ENCODE measurements around the gene POMT1. TPM values are rescaled to one million over a fixed set of nuclear protein-coding genes. Genes with fewer than 3 reads are reported as not detected.

POMT1 gene
- total and polyA plus RNA-seq, 2 donors (not counting 3 experiments of a cell fraction or from before 2014, with no cell fraction given), result 44.7 to 53.9 TPM

DNA sequence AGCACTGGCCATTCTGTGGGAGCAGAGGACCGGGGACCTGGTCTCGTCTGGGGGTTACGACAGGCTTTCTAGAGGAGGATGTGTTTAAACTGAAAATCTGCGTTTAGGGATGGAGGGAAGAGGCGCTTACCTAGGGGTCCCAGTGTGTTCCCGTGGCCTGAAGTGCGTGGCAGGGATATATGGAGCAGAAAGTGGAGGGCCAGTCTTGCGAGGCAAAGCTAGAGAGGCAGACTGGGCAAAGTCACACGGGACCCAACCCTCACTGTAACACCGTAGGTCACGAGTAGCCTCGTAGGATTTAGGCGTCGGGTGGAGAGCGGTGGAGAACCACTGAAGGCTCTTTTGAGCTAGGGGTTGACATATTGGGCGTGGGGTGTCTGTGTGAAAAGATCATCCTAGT lies 32.8 kb upstream of the POMT1 start:
- Histone ChIP-seq H3K9ac (replicated peaks; ENCODE audit: extremely low read depth, insufficient read depth, low read length) (no peak overlapping the region), H3K79me2 (ENCODE audit: control insufficient read depth, insufficient read depth, low read length) (peaks cover 62% of the 10 kb centered on the region), H2AFZ (ENCODE audit: low read depth, low read length) (no peak overlapping the region), H3K27me3 (ENCODE audit: control insufficient read depth in 2 of 2, insufficient read depth in 2 of 2, low read length in 2 of 2) (no peaks in the 10 kb centered on the region), H3K9me1 (replicated peaks; ENCODE audit: control insufficient read depth, extremely low read depth, insufficient read depth, low read length) (no peaks in the 10 kb centered on the region), H3K27ac (ENCODE audit: insufficient read depth, low read depth, low read length) (no peak overlapping the region), H3K4me3 (replicated peaks in 1 of 3; ENCODE audit: insufficient read depth in 1 of 3, low read depth in 1 of 3, low read length in 3 of 3) (no peak overlapping the region), H3K4me2 (ENCODE audit: insufficient read depth, low read length) (no peak overlapping the region), H3K9me3 (replicated peaks; ENCODE audit: control insufficient read depth, insufficient read depth, low read length) (no peaks in the 10 kb centered on the region), H3K36me3 (ENCODE audit: control insufficient read depth in 2 of 2, extremely low read depth in 1 of 2, insufficient read depth in 2 of 2, low read length in 2 of 2) (peaks cover 32 to 60% of the 10 kb centered on the region in 2 experiments), H4K20me1 (replicated peaks; ENCODE audit: control insufficient read depth, extremely low read depth, insufficient read depth, low read length) (peaks cover 6% of the 10 kb centered on the region), H3K4me1 (ENCODE audit: control insufficient read depth, extremely low read depth, insufficient read depth, low read length) (no peaks in the 10 kb centered on the region)
- POLR2A ChIA-PET, result no interaction called here
- CTCF ChIA-PET, result interaction anchor here (0.7 to 1.5 kb wide), 2 partner anchors 8 to 27 kb away, joined by 3 read pairs; no protein-coding TSS in a partner anchor
- no TSS peak for BruUV-seq (replicated peaks)
- DNase-seq (ENCODE audit: low read depth, low spot score), result no peak
- TF ChIP-seq, protein P1, sequence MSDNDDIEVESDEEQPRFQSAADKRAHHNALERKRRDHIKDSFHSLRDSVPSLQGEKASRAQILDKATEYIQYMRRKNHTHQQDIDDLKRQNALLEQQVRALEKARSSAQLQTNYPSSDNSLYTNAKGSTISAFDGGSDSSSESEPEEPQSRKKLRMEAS (IDR thresholded peaks at IDR 0.05; ENCODE audit: insufficient read depth, insufficient read length), result no peak
- TF ChIP-seq, protein P2, sequence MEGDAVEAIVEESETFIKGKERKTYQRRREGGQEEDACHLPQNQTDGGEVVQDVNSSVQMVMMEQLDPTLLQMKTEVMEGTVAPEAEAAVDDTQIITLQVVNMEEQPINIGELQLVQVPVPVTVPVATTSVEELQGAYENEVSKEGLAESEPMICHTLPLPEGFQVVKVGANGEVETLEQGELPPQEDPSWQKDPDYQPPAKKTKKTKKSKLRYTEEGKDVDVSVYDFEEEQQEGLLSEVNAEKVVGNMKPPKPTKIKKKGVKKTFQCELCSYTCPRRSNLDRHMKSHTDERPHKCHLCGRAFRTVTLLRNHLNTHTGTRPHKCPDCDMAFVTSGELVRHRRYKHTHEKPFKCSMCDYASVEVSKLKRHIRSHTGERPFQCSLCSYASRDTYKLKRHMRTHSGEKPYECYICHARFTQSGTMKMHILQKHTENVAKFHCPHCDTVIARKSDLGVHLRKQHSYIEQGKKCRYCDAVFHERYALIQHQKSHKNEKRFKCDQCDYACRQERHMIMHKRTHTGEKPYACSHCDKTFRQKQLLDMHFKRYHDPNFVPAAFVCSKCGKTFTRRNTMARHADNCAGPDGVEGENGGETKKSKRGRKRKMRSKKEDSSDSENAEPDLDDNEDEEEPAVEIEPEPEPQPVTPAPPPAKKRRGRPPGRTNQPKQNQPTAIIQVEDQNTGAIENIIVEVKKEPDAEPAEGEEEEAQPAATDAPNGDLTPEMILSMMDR (IDR thresholded peaks at IDR 0.05; ENCODE audit: extremely low read depth in 1 of 2, insufficient read depth in 1 of 2, low read depth in 1 of 2, low read length in 2 of 2), result no peak
- no peak for TF ChIP-seq POLR2AphosphoS5 (IDR thresholded peaks at IDR 0.05; ENCODE audit: insufficient read depth, low read depth, low read length)
- no peak for TF ChIP-seq FOS (IDR thresholded peaks at IDR 0.05; ENCODE audit: borderline replicate concordance, insufficient read depth, low read length)
- no peak for TF ChIP-seq JUN (IDR thresholded peaks at IDR 0.05; ENCODE audit: borderline replicate concordance, insufficient read depth, insufficient read length, low read depth)
- TF ChIP-seq POLR2A (IDR thresholded peaks at IDR 0.05; ENCODE audit: low read depth, low read length), result no peak
- TF ChIP-seq GATA2 (IDR thresholded peaks at IDR 0.05; ENCODE audit: insufficient read depth, insufficient read length, low read depth, low read length), result no peak
- TF ChIP-seq MYC (IDR thresholded peaks at IDR 0.05; ENCODE audit: low read depth, low read length), result no peak
- TF ChIP-seq EZH2 (IDR thresholded peaks at IDR 0.05; ENCODE audit: borderline replicate concordance, low read depth, low read length, severe bottlenecking), result no peak
- no peak for FAIRE-seq
- dilution Hi-C loops (cut with MboI; ENCODE audit: extremely low pct_ligation_motif_present, low sequenced_read_pairs) (no loop called here), intact Hi-C loops (cut with micrococcal nuclease) (no loop called here)
